HG03025 (cell line): ENCODE data around the gene PAX4.

Experiments
- ATAC-seq: cut with Tn5 transposase; IDR thresholded peaks from one replicate; pipeline ENCODE4 v1.9.1; 2021; ENCODE audit warnings: mild to moderate bottlenecking, moderate library complexity; ENCODE audit not compliant: unreplicated experiment, low FRiP score

Gene PAX4, protein sequence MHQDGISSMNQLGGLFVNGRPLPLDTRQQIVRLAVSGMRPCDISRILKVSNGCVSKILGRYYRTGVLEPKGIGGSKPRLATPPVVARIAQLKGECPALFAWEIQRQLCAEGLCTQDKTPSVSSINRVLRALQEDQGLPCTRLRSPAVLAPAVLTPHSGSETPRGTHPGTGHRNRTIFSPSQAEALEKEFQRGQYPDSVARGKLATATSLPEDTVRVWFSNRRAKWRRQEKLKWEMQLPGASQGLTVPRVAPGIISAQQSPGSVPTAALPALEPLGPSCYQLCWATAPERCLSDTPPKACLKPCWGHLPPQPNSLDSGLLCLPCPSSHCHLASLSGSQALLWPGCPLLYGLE

DNA sequence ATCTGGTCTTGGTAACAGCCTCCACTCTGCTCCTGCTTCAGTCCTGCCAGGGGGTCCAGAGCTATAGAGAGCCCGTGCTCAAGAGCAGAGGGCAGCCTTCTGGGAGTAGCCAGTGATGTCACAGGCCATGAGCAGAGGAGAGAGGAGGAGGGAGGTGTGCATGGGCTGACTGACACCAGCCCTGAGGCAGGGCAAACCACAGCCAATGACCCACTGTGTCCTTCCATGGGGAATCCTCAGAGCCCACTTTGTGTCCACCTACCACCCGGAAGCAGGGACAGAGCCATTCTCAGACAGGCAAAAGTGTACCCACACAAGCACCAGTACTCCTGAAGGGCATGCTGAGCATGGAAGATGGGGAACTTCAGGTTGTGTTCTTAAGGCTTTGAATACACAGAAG lies at the start of gene PAX4:
PAX4 (minus strand) TSS at position 101 of the 400 bp plus-strand sequence. CDS start 2,214 bp downstream, outside the sequence.
- no peak for ATAC-seq

DNA sequence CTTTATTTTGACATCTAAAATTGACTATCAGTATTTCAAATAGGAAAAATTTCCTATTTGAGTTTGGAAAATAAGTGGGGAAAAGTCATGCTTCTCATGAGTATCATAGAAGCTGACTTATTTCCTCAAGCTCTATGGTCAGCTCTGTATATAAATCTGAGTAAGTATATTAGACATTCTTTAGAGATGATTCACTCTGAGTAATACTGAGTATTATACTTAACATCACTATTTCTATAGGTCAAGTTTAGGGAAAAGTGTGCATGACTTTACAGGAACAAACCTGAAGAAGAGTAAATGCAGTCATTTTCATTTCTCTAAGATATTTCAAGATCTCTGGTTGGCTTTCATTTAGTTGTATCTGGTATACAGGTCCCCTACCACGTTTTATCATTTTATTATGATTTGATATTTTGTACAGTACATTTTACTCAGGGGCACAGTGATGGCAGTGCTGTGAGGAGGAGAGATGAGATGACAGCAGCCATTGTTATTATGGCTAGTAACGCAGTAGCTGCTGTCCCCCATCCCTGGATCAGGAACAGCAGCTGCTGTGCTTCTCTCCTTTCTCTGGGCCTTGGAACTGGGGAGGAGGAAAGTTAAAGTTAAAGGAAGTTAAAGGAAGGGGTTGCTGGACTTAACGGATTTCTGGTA lies 49.2 kb upstream of the PAX4 start:
- ATAC-seq = no peak

DNA sequence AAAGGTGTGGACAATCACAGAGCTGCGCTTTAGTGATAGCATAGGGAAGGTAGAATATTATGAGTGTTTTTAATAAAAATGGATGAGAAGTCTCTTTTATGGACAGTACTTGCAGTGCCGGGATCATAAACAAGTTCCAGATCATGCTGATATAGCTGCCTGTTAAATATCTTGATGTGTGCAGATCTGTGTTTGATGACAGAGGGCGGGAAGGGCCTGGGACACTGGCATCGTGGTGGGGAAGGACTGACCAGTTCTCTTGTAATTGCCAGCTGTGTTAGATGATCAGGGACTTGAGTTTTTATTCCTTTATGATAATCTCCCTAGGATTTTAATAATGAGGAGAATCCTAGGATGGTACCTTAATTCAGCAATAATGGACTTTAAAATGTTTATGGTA lies 48.7 kb upstream of the PAX4 start:
- ATAC-seq = no peak

DNA sequence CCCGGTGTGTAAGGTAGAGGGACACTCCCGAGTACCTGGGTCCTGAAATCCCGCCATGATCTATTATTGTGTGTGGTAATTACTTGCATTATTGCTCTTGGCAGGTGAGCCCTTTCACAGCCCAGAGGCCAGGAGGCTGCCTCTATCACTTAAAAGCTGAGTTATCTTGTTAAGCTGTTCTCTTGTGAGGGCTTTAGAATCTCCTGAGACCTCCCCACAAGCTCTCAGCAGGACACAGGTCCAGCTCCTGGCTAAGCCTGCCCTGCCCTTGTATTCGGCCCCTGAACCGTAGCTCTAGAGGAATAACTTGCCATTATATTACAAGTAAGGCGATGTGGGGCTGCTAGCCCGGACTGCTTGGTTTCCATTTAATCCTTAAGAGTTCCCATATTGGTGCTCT lies 48.0 kb upstream of the PAX4 start:
- ATAC-seq = no peak

DNA sequence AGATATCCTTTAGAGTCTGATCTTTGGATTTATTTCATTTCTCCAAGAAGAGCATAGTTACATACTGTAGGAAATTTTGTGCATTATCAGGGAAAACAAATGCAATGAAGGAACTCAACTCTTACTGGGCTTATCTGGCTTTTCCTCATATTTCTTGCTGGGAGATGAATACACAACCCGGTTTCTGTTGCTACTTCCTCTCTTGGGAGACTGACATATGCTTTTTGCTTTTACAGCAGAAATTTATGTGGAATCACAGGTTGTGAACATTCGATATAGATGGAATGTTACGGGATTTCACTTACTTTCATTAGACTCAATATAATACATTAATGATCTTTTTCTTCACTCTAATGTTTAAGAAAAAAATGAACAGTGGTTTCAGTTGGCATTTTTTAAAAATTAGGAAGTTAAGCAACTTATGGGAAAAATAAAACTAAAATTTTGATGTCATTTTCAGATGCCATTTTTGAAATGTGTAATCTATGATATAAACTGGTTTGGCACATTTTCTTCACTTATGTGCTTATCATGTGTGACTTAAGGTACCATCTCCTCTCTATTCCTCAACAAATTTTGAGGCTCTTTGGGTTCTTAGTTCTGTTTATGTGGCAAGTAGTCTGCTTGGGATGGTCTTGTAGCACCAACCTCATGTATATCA lies 41.2 kb upstream of the PAX4 start:
- no peak for ATAC-seq

DNA sequence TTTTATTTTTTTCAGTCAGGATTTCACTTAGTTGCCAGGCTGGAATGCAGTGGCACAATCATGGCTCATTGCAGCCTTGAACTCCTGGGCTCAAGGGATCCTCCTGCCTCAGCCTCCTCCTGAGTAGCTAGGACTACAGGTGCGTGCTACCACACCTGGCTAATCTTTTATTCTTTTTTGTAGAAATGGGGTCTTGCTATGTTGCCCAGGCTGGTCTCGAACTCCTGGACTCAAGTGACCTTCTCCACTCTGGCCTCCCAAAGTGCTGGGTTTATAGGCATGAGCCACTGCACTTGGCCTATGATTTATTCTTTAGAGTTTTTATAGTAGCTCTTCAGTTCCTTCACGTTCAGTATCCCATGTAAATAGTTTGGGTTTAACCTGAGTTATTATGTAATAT lies 39.6 kb upstream of the PAX4 start:
- no peak for ATAC-seq

- ATAC-seq = no peak
Observed at GRCh38 chr7:127655720-127656119, 37.8 kb upstream of the PAX4 start.

DNA sequence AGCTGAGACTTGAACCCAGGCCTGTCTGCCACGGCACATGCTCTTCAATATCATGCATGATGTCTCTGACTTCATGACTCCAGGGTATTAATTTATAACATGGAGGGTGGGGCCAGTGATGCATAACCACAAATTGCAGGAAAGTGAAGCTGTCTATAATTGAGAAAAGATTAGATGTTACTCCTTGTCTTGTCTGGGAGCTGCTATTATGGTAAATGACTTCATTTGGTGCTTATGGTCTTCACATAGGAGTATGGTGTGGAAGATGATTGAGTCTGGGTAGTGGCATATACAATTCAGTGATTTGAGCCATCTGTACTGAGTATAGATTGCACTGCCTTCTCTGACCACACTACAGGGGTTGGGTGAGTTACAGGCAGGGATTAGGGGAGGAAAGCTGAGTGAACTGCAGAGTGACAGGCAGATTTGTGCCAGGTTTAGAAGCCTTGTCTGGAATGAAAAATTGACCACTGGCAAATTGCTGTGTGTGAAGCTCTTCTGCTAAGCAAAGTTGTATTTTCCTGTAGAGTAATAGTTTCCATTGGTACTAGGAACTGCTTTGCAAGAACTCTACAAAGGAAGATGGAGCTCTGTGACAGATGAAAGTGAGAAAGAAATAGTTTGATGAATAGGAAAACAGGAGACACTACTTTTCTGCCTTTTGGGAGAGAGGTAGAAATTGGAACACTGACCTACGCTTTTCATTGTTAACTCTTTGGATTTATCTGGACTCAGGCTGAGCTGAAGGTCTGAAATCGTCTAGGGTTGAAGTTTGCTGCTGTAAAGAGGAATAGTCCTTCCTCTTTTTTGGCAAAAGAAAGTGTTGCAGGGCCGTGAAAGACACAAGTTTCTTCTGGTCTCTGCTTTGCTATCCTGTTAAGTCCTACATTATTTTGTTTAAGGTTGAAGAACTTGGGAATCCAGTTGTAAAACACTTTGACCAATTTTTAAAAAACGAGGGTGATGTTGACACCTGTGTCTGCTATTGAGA lies 36.8 kb upstream of the PAX4 start:
- no peak for ATAC-seq

GRCh38 chr7:127653396-127653795 lies 35.5 kb upstream of the PAX4 start:
- ATAC-seq = no peak

- peak; percentile 11 for ATAC-seq
Observed at GRCh38 chr7:127652333-127653248, 34.6 kb upstream of the PAX4 start.

- ATAC-seq = peak; percentile 96
Observed at GRCh38 chr7:127651556-127652332, 33.8 kb upstream of the PAX4 start, which contains the start of gene SND1. Gene SND1 (plus strand): TSS chr7:127652194. CDS start chr7:127652374, 180 bp downstream.

- peak; percentile 0 for ATAC-seq
Observed at GRCh38 chr7:127650847-127651555, 33.1 kb upstream of the PAX4 start.

DNA sequence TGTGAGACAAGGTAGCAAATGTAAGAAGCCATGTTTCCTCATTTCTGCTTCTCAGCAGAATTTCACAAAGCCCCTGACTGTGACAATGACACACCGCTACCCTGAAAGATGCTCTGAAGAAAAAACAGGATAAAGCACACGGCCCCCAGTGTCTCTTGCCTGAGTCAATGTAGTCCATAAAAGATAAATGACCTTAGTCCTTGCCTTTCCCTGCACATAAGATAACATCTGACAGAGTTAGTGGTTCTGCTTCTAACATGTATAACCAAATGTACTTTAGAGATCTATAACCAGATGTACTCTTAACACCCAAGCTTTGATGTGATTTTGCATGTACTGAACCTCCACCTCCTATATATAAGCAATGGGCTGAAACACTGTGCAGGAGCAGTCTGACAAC lies 31.0 kb upstream of the PAX4 start:
- ATAC-seq = no peak

DNA sequence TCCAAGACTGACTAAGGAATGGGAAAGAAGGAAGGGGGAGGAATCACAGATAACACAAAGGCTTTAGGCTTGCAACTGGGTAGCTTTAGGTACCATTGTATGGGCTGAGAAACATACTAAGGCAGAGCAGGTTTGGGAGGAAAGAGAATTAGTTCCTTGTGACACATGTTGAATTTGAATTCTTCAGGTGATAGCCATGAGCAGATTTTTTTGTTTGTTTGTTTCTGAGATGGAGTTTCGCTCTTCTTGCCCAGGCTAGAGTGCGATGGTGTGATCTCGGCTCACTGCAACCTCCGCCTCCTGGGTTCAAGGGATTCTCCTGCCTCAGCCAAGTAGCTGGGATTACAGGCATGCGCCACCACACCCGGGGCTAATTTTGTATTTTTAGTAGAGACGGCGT lies 29.7 kb upstream of the PAX4 start:
- no peak for ATAC-seq

GRCh38 chr7:127644484-127644883 lies 26.5 kb upstream of the PAX4 start:
- ATAC-seq = no peak

- ATAC-seq = no peak
Observed at GRCh38 chr7:127638197-127638596, 20.3 kb upstream of the PAX4 start.

DNA sequence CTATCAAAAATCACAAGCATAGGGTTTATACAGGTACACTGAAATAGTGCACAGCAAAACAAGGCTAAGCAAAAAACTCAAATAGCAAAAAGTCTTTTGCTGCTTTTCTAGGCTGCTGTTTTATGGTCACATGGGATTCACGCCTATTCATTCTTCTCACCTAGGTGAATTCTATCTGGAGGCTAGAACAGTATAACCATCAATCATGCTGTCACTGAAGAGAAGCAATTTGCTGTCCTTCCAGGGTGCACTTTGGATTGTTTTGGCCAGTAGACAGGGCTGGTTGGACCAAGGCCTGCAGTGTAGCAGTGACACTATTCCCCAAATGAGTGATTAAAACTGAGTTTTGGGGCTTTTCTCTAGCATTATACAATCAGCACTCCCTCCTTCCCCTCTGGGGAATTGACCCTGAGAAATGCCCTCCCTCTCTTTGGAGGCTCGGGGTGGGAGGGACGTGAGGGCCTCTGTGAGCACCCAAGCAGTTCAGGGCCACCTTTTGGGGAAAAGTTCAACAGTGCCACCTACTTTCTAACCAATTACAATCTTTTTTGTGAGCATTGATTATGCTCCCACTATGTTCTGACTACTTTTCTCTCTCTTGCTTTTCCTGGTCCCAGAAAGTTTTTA lies 17.8 kb upstream of the PAX4 start:
- ATAC-seq = no peak
